ENCODE data around the gene KDM3B. TPM values are rescaled to one million over a fixed set of nuclear protein-coding genes. Genes with fewer than 3 reads are reported as not detected.

The KDM3B gene
- total and polyA plus RNA-seq, 9 of the 15 experiments (the other 6 are each of a cell fraction or from before 2014, with no cell fraction given), result 13.8 to 62.8 (median 41.9) TPM

- ATAC-seq, result no peak
- Histone ChIP-seq H3K79me2 (ENCODE audit: control insufficient read depth, insufficient read depth, low read length) (peaks cover 30% of the 10 kb centered on the region), H4K20me1 (replicated peaks; ENCODE audit: control insufficient read depth, insufficient read depth, low read length) (peaks cover 20% of the 10 kb centered on the region), H3K4me1 (replicated peaks in 1 of 2; ENCODE audit: control insufficient read depth in 2 of 2, insufficient read depth in 2 of 2, low read length in 2 of 2) (peaks cover 6 to 8% of the 10 kb centered on the region in 2 experiments; a peak in 3 of 5 replicates), H3K4me2 (ENCODE audit: insufficient read depth, low read length) (no peak overlapping the region), H2AFZ (ENCODE audit: low read depth, low read length) (no peak overlapping the region), H3K36me3 (ENCODE audit: control insufficient read depth, insufficient read depth, low read length) (peaks cover 40% of the 10 kb centered on the region; the same call in 2 of the 3 replicates), H3K9me3 (replicated peaks; ENCODE audit: control insufficient read depth, insufficient read depth, low read depth, low read length) (peaks cover 5% of the 10 kb centered on the region), H3K4me3 (no peak overlapping the region), H3K9me1 (ENCODE audit: control insufficient read depth, insufficient read depth, low read length) (no peaks in the 10 kb centered on the region), H3K9ac (ENCODE audit: insufficient read depth in 1 of 2, low read depth in 2 of 2, low read length in 2 of 2) (no peak overlapping the region), H3K27me3 (ENCODE audit: control insufficient read depth in 2 of 2, insufficient read depth in 2 of 2, low read length in 2 of 2) (no peaks in the 10 kb centered on the region), H3K27ac (ENCODE audit: extremely low read depth, low read depth, low read length) (no peak overlapping the region)
- no TSS peak for BruUV-seq (replicated peaks)
- ChIA-PET POLR2A (interaction anchor here (0.6 to 10.3 kb wide), 4 partner anchors 11 to 21 kb away, joined by 3 to 416 read pairs (median 25); partner anchors contain the start of genes CDC25C and FAM53C), CTCF (ENCODE audit: low intra/inter-chr PET ratio) (interaction anchor here (0.9 kb wide), 1 partner anchor 135 kb away, joined by 4 read pairs; no protein-coding TSS in a partner anchor)
- FAIRE-seq, result no peak
- in situ Hi-C loops (cut with MboI) (no loop called here), intact Hi-C loops (cut with micrococcal nuclease) (loop anchor here (5.0 kb wide), 1 partner anchor 168 kb away; no protein-coding TSS in a partner anchor)
- TF ChIP-seq CREBBP (IDR thresholded peaks at IDR 0.05; ENCODE audit: low read depth, low read length) (no peak), ZZZ3 (IDR thresholded peaks at IDR 0.05) (no peak), L3MBTL2 (IDR thresholded peaks at IDR 0.05) (no peak), ZBTB1 (CRISPR knock-in tag; IDR thresholded peaks at IDR 0.05; ENCODE audit: borderline replicate concordance, low read depth) (no peak), ZNF224 (CRISPR knock-in tag; IDR thresholded peaks at IDR 0.05) (no peak), CTCF (IDR thresholded peaks at IDR 0.05 in 2 of 3, conservative IDR thresholded peaks at IDR 0.05 in 1 of 3; ENCODE audit: insufficient read depth in 2 of 3, low read depth in 1 of 3, low read length in 3 of 3) (no peak), PPARD (CRISPR knock-in tag; IDR thresholded peaks at IDR 0.05) (no peak), CREB3 (tag; conservative IDR thresholded peaks at IDR 0.05; ENCODE audit: low read depth) (no peak)
- DNase-seq (ENCODE audit: extremely low read depth in 1 of 4, low spot score in 3 of 4), result no peak
These were observed 2.0 kb upstream of the KDM3B start for GRCh38 chr5:138350563-138350890.
